ENCODE measurements around the gene ACOT8.
"Not testable (repeated sequence)": the region's sequence is repeated elsewhere in the genome, so short reads cannot be mapped to it uniquely, and the experiment has no call there.

Gene ACOT8

GRCh38 chr20:45857114-45857881 lies at the start of gene ACOT8, which contains the start of gene ZSWIM3:
ACOT8 (minus strand) TSS chr20:45857392; CDS start chr20:45857315, 77 bp downstream.
ZSWIM3 (plus strand) TSS chr20:45857614; CDS start chr20:45857826, 212 bp downstream.
- peak; percentile 100 for DNase-seq

- DNase-seq: no peak
These were observed 48.4 kb upstream of the ACOT8 start for GRCh38 chr20:45905505-45906079.

GRCh38 chr20:45904583-45905504 lies 47.7 kb upstream of the ACOT8 start:
- no peak for DNase-seq

- DNase-seq: no peak
These were observed 45.1 kb upstream of the ACOT8 start for GRCh38 chr20:45902199-45902701.

GRCh38 chr20:45901332-45901731 lies 44.1 kb upstream of the ACOT8 start:
- not testable (repeated sequence) for DNase-seq

GRCh38 chr20:45899046-45899835 lies 42.0 kb upstream of the ACOT8 start:
- no peak for DNase-seq

- DNase-seq: no peak
These were observed 41.1 kb upstream of the ACOT8 start for GRCh38 chr20:45898285-45898684.

GRCh38 chr20:45897692-45898091 lies 40.5 kb upstream of the ACOT8 start:
- DNase-seq: no peak

- DNase-seq: no peak
These were observed 40.1 kb upstream of the ACOT8 start for GRCh38 chr20:45897289-45897688.

- DNase-seq: no peak
These were observed 39.5 kb upstream of the ACOT8 start for GRCh38 chr20:45896641-45897161.

- no peak for DNase-seq
These were observed 37.6 kb upstream of the ACOT8 start for GRCh38 chr20:45894797-45895196.

- DNase-seq: no peak
These were observed 36.6 kb upstream of the ACOT8 start for GRCh38 chr20:45893831-45894230.

GRCh38 chr20:45892828-45893500 lies 35.8 kb upstream of the ACOT8 start:
- no peak for DNase-seq

GRCh38 chr20:45892049-45892825 lies 35.0 kb upstream of the ACOT8 start:
- DNase-seq: no peak

GRCh38 chr20:45890985-45891983 lies 34.1 kb upstream of the ACOT8 start, which contains the start of the genes CTSA and NEURL2:
CTSA (plus strand) TSS chr20:45891335; CDS start chr20:45891569, 234 bp downstream.
NEURL2 (minus strand) TSS chr20:45891208; CDS start chr20:45890991, 217 bp downstream.
- DNase-seq: peak; percentile 60

GRCh38 chr20:45890077-45890984 lies 33.1 kb upstream of the ACOT8 start:
- DNase-seq: peak; percentile 51

- no peak for DNase-seq
These were observed 31.5 kb upstream of the ACOT8 start for GRCh38 chr20:45888681-45889080.

GRCh38 chr20:45887346-45887715 lies 30.1 kb upstream of the ACOT8 start, which contains the start of gene SPATA25:
SPATA25 (minus strand) TSS chr20:45887622; CDS start chr20:45887590, 32 bp downstream.
- DNase-seq: no peak

Measured in kidney glomerular epithelial cell (primary cell).